ENCODE measurements around the gene CDH16.

CDH16 gene

GRCh38 chr16:66899945-66900710 lies 18.6 kb downstream of the CDH16 start (continued):
- TF ChIP-seq REST (tag by site-specific recombination; IDR thresholded peaks at IDR 0.05) (no peak), ZNF184 (tag by site-specific recombination; IDR thresholded peaks at IDR 0.05) (no peak; the same call in none of the 2 replicates), ZNF416 (tag by site-specific recombination; IDR thresholded peaks at IDR 0.05) (no peak), ZNF488 (tag by site-specific recombination; IDR thresholded peaks at IDR 0.05) (no peak), HIC1 (tag by site-specific recombination; IDR thresholded peaks at IDR 0.05) (peak; percentile 74), ZNF398 (tag by site-specific recombination; IDR thresholded peaks at IDR 0.05) (peak; percentile 91), ZNF112 (tag by site-specific recombination; IDR thresholded peaks at IDR 0.05) (no peak), ZBTB44 (tag by site-specific recombination; IDR thresholded peaks at IDR 0.05) (peak; percentile 71), ZNF202 (tag by site-specific recombination; IDR thresholded peaks at IDR 0.05; ENCODE audit: borderline replicate concordance) (no peak), ZNF114 (tag by site-specific recombination; IDR thresholded peaks at IDR 0.05) (no peak), ZNF664 (tag by site-specific recombination; IDR thresholded peaks at IDR 0.05) (no peak), ZEB2 (tag by site-specific recombination; IDR thresholded peaks at IDR 0.05) (peak; percentile 76), ZBTB21 (tag by site-specific recombination; IDR thresholded peaks at IDR 0.05) (peak; percentile 31; the same call in 1 of the 2 replicates), ZNF629 (tag by site-specific recombination; IDR thresholded peaks at IDR 0.05) (peak; percentile 80), KLF10 (tag by site-specific recombination; IDR thresholded peaks at IDR 0.05) (peak; percentile 42; the same call in 1 of the 2 replicates), ZNF610 (tag by site-specific recombination; IDR thresholded peaks at IDR 0.05; ENCODE audit: borderline replicate concordance) (peak; percentile 52; the same call in 1 of the 2 replicates), ZNF670 (tag by site-specific recombination; IDR thresholded peaks at IDR 0.05; ENCODE audit: low read depth) (no peak), ZFP41 (tag by site-specific recombination; IDR thresholded peaks at IDR 0.05; ENCODE audit: borderline replicate concordance) (no peak), ZXDB (tag by site-specific recombination; IDR thresholded peaks at IDR 0.05) (peak; percentile 54; the same call in 1 of the 2 replicates), ZSCAN23 (tag by site-specific recombination; IDR thresholded peaks at IDR 0.05) (0 out of 2 replicates have a peak, but pooled peaks have one; percentile 40), ZNF433 (tag by site-specific recombination; IDR thresholded peaks at IDR 0.05; ENCODE audit: low read depth) (no peak), GLI4 (tag by site-specific recombination; IDR thresholded peaks at IDR 0.05) (no peak), ZNF26 (tag by site-specific recombination; IDR thresholded peaks at IDR 0.05) (no peak), ZNF133 (tag by site-specific recombination; IDR thresholded peaks at IDR 0.05) (no peak), ZNF324 (tag by site-specific recombination; IDR thresholded peaks at IDR 0.05) (0 out of 2 replicates have a peak, but pooled peaks have one; percentile 32), GLIS1 (tag by site-specific recombination; IDR thresholded peaks at IDR 0.05) (peak; percentile 19; the same call in 1 of the 2 replicates), ZNF354C (tag by site-specific recombination; IDR thresholded peaks at IDR 0.05; ENCODE audit: borderline replicate concordance, low read depth) (no peak), ZNF311 (tag by site-specific recombination; IDR thresholded peaks at IDR 0.05; ENCODE audit: borderline replicate concordance) (no peak)

Data from HEK293 (cell line).